PFSK-1 (cell line): ENCODE results near the gene LENEP.

Source experiments
- FOXP2 ChIP-seq: optimal IDR thresholded peaks from 2 replicates; pipeline ENCODE3; 2011; ENCODE audit warnings: borderline replicate concordance, control low read depth, inconsistent platforms; ENCODE audit not compliant: insufficient read depth; ENCODE audit errors: extremely low read length, extremely low read depth
- POLR2AphosphoS5 ChIP-seq: IDR thresholded peaks from 2 replicates; pipeline ENCODE4 v1.6.1; 2012; ENCODE audit warnings: low read depth, mild to moderate bottlenecking, control low read depth, low read length, moderate library complexity
- REST ChIP-seq, 2 experiments: IDR thresholded peaks; 2 replicates each; pipeline versions ENCODE4 v1.6.1 to v1.8.0; 2011 to 2012; ENCODE audit warnings: low read depth in 2 of 2, low read length in 2 of 2, control low read depth in 1 of 2, inconsistent platforms in 1 of 2, mild to moderate bottlenecking in 1 of 2, moderate library complexity in 1 of 2; ENCODE audit not compliant: insufficient read depth in 1 of 2
- SIN3A ChIP-seq: IDR thresholded peaks from 2 replicates; pipeline ENCODE4 v1.6.1; 2012; ENCODE audit warnings: mild to moderate bottlenecking, low read length, moderate library complexity, borderline replicate concordance; ENCODE audit not compliant: insufficient read depth
- TAF1 ChIP-seq: IDR thresholded peaks from 2 replicates; pipeline ENCODE4 v1.6.1; 2012; ENCODE audit warnings: low read length, control low read depth, borderline replicate concordance; ENCODE audit not compliant: insufficient read depth

DNA sequence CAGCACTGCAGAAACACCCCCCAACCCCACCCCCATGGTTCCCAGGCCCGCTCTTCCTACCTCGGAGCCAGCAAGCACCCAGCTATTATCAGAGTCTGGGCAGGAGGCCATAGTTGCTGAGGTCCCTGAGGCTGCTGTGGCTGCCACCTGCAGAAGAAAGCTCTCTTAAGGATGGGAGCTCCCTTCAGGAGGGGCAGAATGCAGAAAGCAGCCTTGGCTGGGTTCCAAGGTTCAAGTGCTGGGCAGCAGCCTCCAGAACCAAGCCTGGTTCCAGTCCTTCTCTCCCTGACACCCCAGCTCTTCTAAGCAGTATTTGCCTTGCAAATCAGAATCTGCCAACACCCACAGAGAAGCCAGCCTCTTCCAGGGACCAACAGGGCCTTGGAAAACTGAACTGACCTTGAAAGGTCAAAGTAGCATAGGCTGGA lies 39.8 kb upstream of the LENEP start:
- TF ChIP-seq TAF1, result no peak
- TF ChIP-seq SIN3A, result no peak
- no peak for TF ChIP-seq POLR2AphosphoS5
- no peak for TF ChIP-seq REST (IDR thresholded peaks at IDR 0.05; ENCODE audit: insufficient read depth in 1 of 2, low read depth in 2 of 2, low read length in 2 of 2)
- TF ChIP-seq FOXP2, result no peak
